Vagina (tissue), 2 donors: ENCODE measurements around the gene HEPH.

Experiments
- CTCF ChIP-seq, 3 experiments: fragments of 450-650 bp in 2 of 3; fragments of 200-600 bp in 1 of 3; sonication (generic) in 1 of 3; IDR thresholded peaks; one replicate each; pipeline ENCODE4 v1.5.1; 2017 to 2019; ENCODE audit warnings: antibody characterized with exemption in 3 of 3, mild to moderate bottlenecking in 2 of 3, moderate library complexity in 2 of 3
- POLR2A ChIP-seq, 2 donors: fragments of 450-650 bp; IDR thresholded peaks; one replicate each; pipeline ENCODE4 v1.6.1; 2017; ENCODE audit warnings: antibody characterized with exemption in 2 of 2, mild to moderate bottlenecking in 2 of 2, moderate library complexity in 2 of 2

GRCh38 chrX:66163447-66163846 is 600 bp upstream of the HEPH start:
- TF ChIP-seq CTCF (IDR thresholded peaks at IDR 0.05) (no peak), POLR2A (IDR thresholded peaks at IDR 0.05) (no peak)
